K562 (cell line): ENCODE data around the gene BCAS2. TPM values are rescaled to one million over a fixed set of nuclear protein-coding genes. Genes with fewer than 3 reads are reported as not detected.

Experiments
- BACH1 ChIP-seq: fragments of 200-800 bp; sonication (Bioruptor generic); IDR thresholded peaks from 2 replicates; pipeline ENCODE4 v1.6.1; 2016; ENCODE audit warnings: missing genetic modification characterization, missing compliant biosample characterization
- CBFA2T3 ChIP-seq: fragments of 450-650 bp; IDR thresholded peaks from 2 replicates; pipeline ENCODE4 v1.6.1; 2017
- ETV6 ChIP-seq, 3 experiments: fragments of 150-350 bp in 1 of 3; sonication (generic) in 1 of 3; formaldehyde crosslinking in 1 of 3; IDR thresholded peaks; 2 replicates each; pipeline versions ENCODE4 v1.6.1 to v1.8.0; 2014 to 2022; ENCODE audit warnings: borderline replicate concordance in 2 of 3, low read depth in 2 of 3, antibody characterized with exemption in 1 of 3, low read length in 1 of 3, mild to moderate bottlenecking in 1 of 3, missing genetic modification reagents in 1 of 3
- GATA2 ChIP-seq: sonication (generic); formaldehyde crosslinking; IDR thresholded peaks from 2 replicates; pipeline ENCODE4 v1.4.0; 2020; ENCODE audit warnings: mild to moderate bottlenecking, missing genetic modification reagents
- HEY1 ChIP-seq: fragments of 250-450 bp; sonication (Bioruptor Pico); IDR thresholded peaks from 2 replicates; pipeline ENCODE4 v1.5.0; 2020; ENCODE audit warnings: mild to moderate bottlenecking, moderate library complexity, borderline replicate concordance
- KDM5B ChIP-seq: fragments of 200-600 bp; sonication (generic); IDR thresholded peaks from 2 replicates; pipeline ENCODE4 v1.6.1; 2012; ENCODE audit warnings: low read depth, mild to moderate bottlenecking, moderate library complexity, low read length, control low read depth, inconsistent platforms; ENCODE audit not compliant: insufficient replicate concordance
- KHSRP ChIP-seq: fragments of 450-650 bp; IDR thresholded peaks from 2 replicates; pipeline ENCODE4 v1.6.1; 2017
- NCOA4 ChIP-seq: fragments of 450-650 bp; IDR thresholded peaks from 2 replicates; pipeline ENCODE4 v1.6.1; 2018; ENCODE audit warnings: mild to moderate bottlenecking; ENCODE audit not compliant: partially characterized antibody
- NFIX ChIP-seq: fragments of 250-450 bp; sonication (Bioruptor Pico); IDR thresholded peaks from 2 replicates; pipeline ENCODE4 v1.4.0; 2020; ENCODE audit warnings: low read depth, mild to moderate bottlenecking, moderate library complexity
- RFX5 ChIP-seq: IDR thresholded peaks from 2 replicates; pipeline ENCODE4 v1.6.1; 2011; ENCODE audit warnings: low read depth, mild to moderate bottlenecking, improper control_type of control experiment, low read length
- RFX7 ChIP-seq: fragments of 250-450 bp; sonication (Bioruptor Pico); IDR thresholded peaks from 2 replicates; pipeline ENCODE4 v1.5.1; 2021; ENCODE audit warnings: mild to moderate bottlenecking
- SETDB1 ChIP-seq: IDR thresholded peaks from one replicate; pipeline ENCODE4 v1.6.1; 2012; ENCODE audit warnings: low read length, control low read depth, inconsistent platforms
- SMAD1 ChIP-seq: fragments of 150-350 bp; IDR thresholded peaks from 2 replicates; pipeline ENCODE4 v1.6.1; 2014; ENCODE audit warnings: low read length, low read depth; ENCODE audit not compliant: partially characterized antibody
- STAG1 ChIP-seq: sonication (generic); formaldehyde crosslinking; IDR thresholded peaks from 2 replicates; pipeline ENCODE4 v1.5.0; 2020; ENCODE audit warnings: missing genetic modification reagents, borderline replicate concordance
- TAF9B ChIP-seq: fragments of 450-650 bp; IDR thresholded peaks from 2 replicates; pipeline ENCODE4 v1.6.1; 2018; ENCODE audit warnings: mild to moderate bottlenecking; ENCODE audit not compliant: partially characterized antibody
- ZNF124 ChIP-seq: sonication (generic); formaldehyde crosslinking; IDR thresholded peaks from 2 replicates; pipeline ENCODE4 v1.8.1; 2022; ENCODE audit warnings: missing genetic modification reagents
- ZNF239 ChIP-seq: fragments of 250-450 bp; sonication (Bioruptor Pico); IDR thresholded peaks from 2 replicates; pipeline ENCODE4 v1.4.0; 2020; ENCODE audit warnings: mild to moderate bottlenecking
- ZNF384 ChIP-seq: IDR thresholded peaks from 2 replicates; pipeline ENCODE4 v1.6.1; 2012; ENCODE audit warnings: low read depth, low read length, improper control_type of control experiment
- ZNF695 ChIP-seq: fragments of 450-650 bp; formaldehyde crosslinking; IDR thresholded peaks from 2 replicates; pipeline ENCODE4 v1.4.0; 2020; ENCODE audit warnings: mild to moderate bottlenecking, moderate library complexity
- ZNF766 ChIP-seq: fragments of 200-800 bp; sonication (Bioruptor generic); conservative IDR thresholded peaks from 2 replicates; pipeline ENCODE4 v1.6.1; 2016; ENCODE audit warnings: missing genetic modification characterization, missing compliant biosample characterization
- polyA plus RNA-seq, 8 experiments: library from polyadenylated mRNA; depleted of rRNA in 4 of 8; stranded (reverse) in 5 of 8; unstranded in 3 of 8; fragments of >200 nt; fragmentation: Nextera tagmentation in 2 of 8; fragmentation: Illumina TruSeq in 1 of 8; extraction: Ambion mirVana in 2 of 8; extraction: Trizol in 1 of 8; gene quantifications; 2 replicates each; pipeline versions ENCODE4 v1.2.1 to v1.2.3, GENCODE V29; 2011 to 2014; ENCODE audit warnings: inconsistent platforms in 1 of 8, missing spikeins in 1 of 8
- total RNA-seq, 7 experiments: library from RNA; depleted of rRNA in 6 of 7; stranded (reverse); fragments of >200 nt in 6 of 7; fragmentation: Illumina TruSeq in 2 of 7; extraction: Trizol in 2 of 7; gene quantifications; 2 replicates each; pipeline versions ENCODE4 v1.2.1 to v1.2.3, GENCODE V29; 2011 to 2021; ENCODE audit warnings: low replicate concordance in 1 of 7
- TF ChIP-seq, protein P1 (sequence below): IDR thresholded peaks from 2 replicates; pipeline ENCODE4 v1.6.1; 2014; ENCODE audit warnings: antibody characterized with exemption
- TF ChIP-seq, protein P2 (sequence below): IDR thresholded peaks from 2 replicates; pipeline ENCODE4 v1.6.1; 2011; ENCODE audit warnings: borderline replicate concordance, low read depth, mild to moderate bottlenecking, moderate library complexity, low read length; ENCODE audit not compliant: insufficient read depth, poor library complexity, severe bottlenecking
- TF ChIP-seq, protein P3 (sequence below): fragments of 250-450 bp; sonication (Bioruptor Pico); IDR thresholded peaks from 2 replicates; pipeline ENCODE4 v1.8.0; 2022; ENCODE audit warnings: moderate library complexity, mild to moderate bottlenecking, inconsistent platforms

BCAS2 gene
- total and polyA plus RNA-seq, 9 of the 15 experiments (the other 6 are each of a cell fraction or from before 2014, with no cell fraction given), result 59.3 to 183 (median 81.1) TPM

DNA sequence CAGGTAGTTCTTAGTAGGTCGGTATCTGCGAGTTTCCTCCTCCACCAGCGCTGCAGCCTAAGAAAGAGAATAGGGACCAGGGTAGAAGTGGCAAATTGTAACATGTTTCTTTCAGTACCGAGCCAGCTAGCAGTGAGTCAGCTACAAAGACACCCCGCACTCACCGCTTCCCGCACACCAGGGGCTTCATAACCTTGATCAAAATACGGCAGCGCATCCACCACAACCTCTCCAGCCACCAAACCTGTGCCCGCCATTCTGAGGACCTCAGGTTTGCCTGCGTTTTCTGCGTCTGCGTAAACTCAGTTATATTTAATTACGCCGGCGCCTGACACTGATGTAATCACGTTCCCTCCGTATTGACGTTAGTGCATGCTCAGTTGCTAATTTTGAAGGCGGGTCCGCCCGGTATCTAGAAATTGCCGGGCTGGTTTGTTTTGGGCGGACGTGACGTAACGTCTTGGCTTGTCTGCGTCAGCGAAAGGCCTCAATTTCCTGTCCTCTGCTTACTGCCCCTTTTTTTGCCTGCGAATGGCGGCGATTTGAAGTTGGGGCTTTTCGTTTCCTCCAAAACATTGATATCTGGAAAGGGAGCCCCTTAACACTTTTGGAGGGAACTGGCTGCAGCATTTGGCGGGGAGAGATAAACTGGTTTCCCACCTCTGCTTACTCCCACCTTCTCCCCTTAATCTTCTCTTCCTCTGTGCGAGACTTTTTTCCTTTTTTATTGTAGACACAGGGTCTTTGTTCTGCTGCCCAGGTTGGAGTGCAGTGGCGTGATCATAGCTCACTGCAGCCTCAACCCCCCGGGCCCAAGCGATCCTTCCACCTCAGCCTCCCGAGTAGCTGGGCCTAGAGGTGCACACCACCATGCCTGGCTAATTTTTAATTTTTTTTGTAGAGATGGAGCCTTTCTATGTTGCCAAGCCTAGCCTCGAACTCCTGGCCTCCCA lies at the start of gene BCAS2 (continued):
- TF ChIP-seq, protein P1, sequence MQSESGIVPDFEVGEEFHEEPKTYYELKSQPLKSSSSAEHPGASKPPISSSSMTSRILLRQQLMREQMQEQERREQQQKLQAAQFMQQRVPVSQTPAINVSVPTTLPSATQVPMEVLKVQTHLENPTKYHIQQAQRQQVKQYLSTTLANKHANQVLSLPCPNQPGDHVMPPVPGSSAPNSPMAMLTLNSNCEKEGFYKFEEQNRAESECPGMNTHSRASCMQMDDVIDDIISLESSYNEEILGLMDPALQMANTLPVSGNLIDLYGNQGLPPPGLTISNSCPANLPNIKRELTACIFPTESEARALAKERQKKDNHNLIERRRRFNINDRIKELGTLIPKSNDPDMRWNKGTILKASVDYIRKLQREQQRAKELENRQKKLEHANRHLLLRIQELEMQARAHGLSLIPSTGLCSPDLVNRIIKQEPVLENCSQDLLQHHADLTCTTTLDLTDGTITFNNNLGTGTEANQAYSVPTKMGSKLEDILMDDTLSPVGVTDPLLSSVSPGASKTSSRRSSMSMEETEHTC, result no peak
- no peak for TF ChIP-seq ZNF695
- no peak for TF ChIP-seq NFIX (CRISPR knock-in tag)
- no peak for TF ChIP-seq RFX5
- TF ChIP-seq ZNF239 (CRISPR knock-in tag), result peak; percentile 51
- peak; percentile 85 for TF ChIP-seq KHSRP
- TF ChIP-seq ZNF766 (CRISPR knock-in tag), result peak; percentile 72; the same call in 1 of the 2 replicates
- TF ChIP-seq BACH1 (tag), result peak; percentile 79
- TF ChIP-seq GATA2 (CRISPR knock-in tag), result no peak
- TF ChIP-seq ZNF124 (CRISPR knock-in tag), result no peak
- TF ChIP-seq TAF9B, result peak; percentile 82
- no peak for TF ChIP-seq NCOA4
- no peak for TF ChIP-seq ETV6 (IDR thresholded peaks at IDR 0.05; ENCODE audit: borderline replicate concordance in 1 of 2, low read depth in 2 of 2, low read length in 1 of 2)
- TF ChIP-seq ETV6 (CRISPR knock-in tag; IDR thresholded peaks at IDR 0.05; ENCODE audit: borderline replicate concordance), result no peak
- peak; percentile 98 for TF ChIP-seq KDM5B
- TF ChIP-seq SMAD1, result peak; percentile 21
- TF ChIP-seq HEY1 (CRISPR knock-in tag), result peak; percentile 72; the same call in 1 of the 2 replicates
- no peak for TF ChIP-seq RFX7
- TF ChIP-seq CBFA2T3, result no peak
- no peak for TF ChIP-seq STAG1 (CRISPR knock-in tag)
- TF ChIP-seq, protein P2, sequence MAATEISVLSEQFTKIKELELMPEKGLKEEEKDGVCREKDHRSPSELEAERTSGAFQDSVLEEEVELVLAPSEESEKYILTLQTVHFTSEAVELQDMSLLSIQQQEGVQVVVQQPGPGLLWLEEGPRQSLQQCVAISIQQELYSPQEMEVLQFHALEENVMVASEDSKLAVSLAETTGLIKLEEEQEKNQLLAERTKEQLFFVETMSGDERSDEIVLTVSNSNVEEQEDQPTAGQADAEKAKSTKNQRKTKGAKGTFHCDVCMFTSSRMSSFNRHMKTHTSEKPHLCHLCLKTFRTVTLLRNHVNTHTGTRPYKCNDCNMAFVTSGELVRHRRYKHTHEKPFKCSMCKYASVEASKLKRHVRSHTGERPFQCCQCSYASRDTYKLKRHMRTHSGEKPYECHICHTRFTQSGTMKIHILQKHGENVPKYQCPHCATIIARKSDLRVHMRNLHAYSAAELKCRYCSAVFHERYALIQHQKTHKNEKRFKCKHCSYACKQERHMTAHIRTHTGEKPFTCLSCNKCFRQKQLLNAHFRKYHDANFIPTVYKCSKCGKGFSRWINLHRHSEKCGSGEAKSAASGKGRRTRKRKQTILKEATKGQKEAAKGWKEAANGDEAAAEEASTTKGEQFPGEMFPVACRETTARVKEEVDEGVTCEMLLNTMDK, result no peak
- peak; percentile 64; the same call in 1 of the 2 replicates for TF ChIP-seq ZNF384
- TF ChIP-seq SETDB1, result no peak
- TF ChIP-seq, protein P3, sequence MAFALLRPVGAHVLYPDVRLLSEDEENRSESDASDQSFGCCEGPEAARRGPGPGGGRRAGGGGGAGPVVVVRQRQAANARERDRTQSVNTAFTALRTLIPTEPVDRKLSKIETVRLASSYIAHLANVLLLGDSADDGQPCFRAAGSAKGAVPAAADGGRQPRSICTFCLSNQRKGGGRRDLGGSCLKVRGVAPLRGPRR (CRISPR knock-in tag), result no peak
